HEK293 (cell line): ENCODE results near the gene CUL9.

Experiments
- CTCF ChIP-seq: fragments of 450-650 bp; formaldehyde crosslinking; IDR thresholded peaks from 2 replicates; pipeline ENCODE4 v1.5.1; 2016; ENCODE audit warnings: missing biosample characterization, missing genetic modification characterization
- HOXA7 ChIP-seq: sonication (generic); formaldehyde crosslinking; IDR thresholded peaks from 2 replicates; pipeline ENCODE4 v1.8.1; 2022; ENCODE audit warnings: missing genetic modification reagents, borderline replicate concordance
- TSHZ1 ChIP-seq: fragments of 450-650 bp; formaldehyde crosslinking; IDR thresholded peaks from 2 replicates; pipeline ENCODE4 v1.5.1; 2016; ENCODE audit warnings: missing biosample characterization, missing genetic modification characterization, borderline replicate concordance
- ZNF362 ChIP-seq: fragments of 450-650 bp; formaldehyde crosslinking; IDR thresholded peaks from 2 replicates; pipeline ENCODE4 v1.5.1; 2016; ENCODE audit warnings: missing biosample characterization, missing genetic modification characterization

DNA sequence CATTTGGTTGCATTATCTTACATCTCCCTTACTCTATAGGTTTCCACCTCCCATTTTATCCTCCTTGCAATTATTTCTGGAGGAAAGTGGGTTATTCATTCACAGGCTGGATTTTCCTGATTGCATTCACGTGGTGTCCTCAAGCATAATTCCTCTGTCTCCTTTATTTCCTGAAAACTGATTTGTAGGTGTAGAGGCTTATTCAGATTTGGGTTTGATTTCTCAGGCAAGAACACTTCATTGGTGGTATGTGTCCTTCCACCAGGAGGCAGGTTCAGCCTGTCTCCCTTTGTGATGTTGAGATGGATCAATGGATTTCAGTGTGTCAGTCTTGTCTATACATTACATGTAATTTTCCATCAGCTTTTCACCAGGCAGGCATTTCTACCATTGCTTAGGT is 30.0 kb downstream of the CUL9 start:
- TF ChIP-seq CTCF (tag by site-specific recombination) (peak; percentile 23; the same call in 1 of the 2 replicates), ZNF362 (tag by site-specific recombination) (no peak), TSHZ1 (no peak), HOXA7 (no peak)
